GM11168 (cell line): ENCODE results near the gene SELENOO.
"Not testable (repeated sequence)": the region's sequence is repeated elsewhere in the genome, so short reads cannot be mapped to it uniquely, and the experiment has no call there.

Source experiments
- in situ Hi-C: fragments of 300-500 bp; cut with MboI; formaldehyde crosslinking; loops from one replicate; pipeline ENCODE4 v1.12.0; 2022; ENCODE audit warnings: low sequenced_read_pairs; ENCODE audit not compliant: unreplicated experiment

The SELENOO gene

DNA sequence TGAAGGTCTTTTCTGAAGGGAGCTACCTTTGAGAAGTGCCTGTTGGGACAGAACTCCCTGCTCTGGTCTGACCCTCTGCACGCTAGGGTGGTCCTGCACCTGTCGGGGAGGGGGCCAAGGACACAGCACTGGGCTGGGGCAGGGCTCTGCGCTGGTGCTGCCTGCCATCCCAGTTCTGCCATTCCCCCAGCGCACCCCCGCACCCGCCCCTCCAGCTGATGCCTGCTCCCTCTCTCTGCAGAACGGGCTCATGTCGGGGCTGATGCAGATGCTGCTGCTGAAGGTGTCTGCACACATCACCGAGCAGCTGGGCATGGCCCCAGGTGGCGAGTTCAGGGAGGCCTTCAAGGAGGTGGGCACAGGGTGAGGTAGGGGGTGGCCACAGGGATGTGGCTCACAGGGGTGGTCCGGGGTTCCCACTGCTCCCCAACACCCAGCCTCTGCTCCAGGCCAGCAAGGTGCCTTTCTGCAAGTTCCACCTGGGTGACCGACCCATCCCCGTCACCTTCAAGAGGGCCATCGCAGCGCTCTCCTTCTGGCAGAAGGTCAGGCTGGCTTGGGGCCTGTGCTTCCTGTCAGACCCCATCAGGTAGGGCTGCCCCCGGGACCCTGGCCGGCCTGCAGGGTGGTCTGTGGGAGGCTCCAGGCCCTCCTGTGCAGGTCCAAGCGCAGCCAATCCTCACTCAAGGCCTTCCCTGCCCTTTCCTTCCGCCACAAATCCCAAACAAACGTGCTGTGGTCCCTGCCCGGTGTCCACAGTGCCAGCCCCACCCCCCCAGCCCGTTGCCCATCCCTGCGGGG lies 3.6 kb upstream of the SELENOO start:
- in situ Hi-C loops = no loop called here

DNA sequence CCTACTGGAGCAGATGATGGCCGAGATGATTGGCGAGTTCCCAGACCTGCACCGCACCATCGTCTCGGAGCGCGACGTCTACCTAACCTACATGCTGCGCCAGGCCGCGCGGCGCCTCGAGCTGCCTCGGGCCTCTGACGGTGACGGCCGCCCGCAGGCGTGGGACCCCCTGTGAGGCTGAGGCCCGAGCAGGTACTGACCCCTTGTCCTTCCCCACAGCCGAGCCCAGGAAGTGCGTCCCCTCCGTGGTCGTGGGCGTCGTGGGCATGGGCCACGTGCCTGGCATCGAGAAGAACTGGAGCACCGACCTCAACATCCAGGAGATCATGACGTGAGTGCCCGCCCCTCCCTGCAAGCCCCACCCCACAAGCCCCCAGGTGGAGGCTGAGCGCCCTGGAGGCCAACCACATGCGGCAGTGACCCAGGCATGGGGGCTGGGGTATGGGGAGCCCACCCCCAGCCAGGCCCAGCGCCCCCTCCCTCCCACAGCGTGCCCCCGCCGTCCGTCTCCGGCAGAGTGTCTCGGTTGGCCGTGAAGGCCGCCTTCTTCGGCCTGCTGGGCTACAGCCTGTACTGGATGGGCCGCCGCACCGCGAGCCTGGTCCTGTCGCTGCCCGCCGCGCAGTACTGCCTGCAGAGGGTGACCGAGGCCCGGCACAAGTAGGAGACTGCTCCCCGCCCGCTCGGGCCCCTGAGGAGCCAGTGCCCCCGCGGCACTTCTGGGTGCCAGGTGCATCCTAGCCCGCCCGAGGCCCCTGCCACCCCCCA lies 2.8 kb upstream of the SELENOO start:
- in situ Hi-C loops = no loop called here

DNA sequence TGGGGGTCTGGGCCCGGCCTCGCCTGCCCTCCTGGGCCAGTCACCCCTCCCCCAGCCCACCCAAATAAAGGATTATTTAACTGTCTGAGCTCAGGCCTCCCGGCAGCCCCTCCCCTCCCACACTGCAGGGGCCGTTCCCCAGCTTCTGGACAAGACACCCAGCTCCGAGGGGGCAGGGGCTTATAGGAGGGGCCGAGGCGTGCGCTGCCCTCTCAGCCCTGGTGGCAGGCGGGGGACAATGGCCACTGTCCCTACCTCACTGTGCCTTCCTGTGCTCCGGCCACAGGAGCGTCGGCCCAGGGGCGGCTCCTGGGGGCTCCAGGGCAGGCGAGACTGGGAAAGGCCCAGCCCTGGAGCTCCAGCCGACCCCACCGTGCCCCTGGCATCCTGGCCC lies 2.2 kb upstream of the SELENOO start:
- in situ Hi-C loops = no loop called here

DNA sequence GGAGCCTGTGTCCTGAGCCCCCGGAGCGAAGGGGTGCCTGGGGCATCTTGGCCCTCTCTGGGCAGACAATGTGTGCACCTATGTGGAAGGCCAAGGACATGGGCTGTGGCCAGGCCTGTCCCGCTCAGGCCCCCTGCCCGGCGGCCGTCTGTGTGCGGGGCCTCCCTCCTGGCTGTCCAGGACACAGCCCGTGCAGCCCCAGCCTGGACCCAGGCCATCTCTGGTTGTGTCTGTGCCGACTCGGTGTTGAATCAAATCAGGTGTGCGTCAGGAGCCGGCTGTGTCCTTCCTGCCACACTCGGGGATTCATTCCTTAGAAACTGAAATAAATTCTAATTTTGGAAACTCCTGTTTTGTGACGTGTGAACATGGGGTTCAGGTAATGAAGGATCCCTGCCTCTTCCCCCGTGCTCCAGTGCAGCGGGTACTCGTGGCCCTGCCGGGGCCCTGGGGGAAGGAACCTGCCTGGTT lies 1.5 kb upstream of the SELENOO start:
- in situ Hi-C loops = no loop called here

DNA sequence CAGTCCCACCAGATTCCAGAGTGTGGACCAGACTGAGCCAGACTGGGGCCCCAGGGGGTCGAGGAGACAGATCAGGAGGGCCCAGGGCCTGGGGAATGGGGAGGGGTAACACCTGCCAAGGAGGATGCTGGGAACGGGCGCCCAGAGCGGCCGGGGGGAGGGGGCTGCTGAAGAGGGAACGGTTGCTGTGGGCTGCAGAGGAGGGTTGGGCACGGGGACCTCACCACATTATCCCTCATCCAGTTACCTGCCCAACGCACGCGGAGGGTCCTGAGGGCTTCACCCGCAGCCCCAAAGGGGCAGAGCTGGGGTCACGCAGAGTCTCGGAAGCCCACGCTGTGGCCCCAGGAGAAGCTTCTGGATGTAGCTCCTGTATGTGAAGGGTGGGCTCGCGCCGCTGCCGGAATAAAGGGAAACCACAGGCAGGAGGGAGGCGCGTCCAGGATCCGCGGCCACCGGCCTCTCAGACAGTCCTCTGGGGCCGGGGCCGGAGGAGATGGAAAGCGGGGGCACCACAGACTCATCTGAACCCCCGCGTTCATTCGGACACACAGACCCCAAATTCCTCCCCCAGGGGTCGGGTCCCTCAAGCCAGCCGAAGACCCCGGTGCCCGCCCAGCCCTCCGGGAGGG lies 866 bp upstream of the SELENOO start:
- in situ Hi-C loops = no loop called here

DNA sequence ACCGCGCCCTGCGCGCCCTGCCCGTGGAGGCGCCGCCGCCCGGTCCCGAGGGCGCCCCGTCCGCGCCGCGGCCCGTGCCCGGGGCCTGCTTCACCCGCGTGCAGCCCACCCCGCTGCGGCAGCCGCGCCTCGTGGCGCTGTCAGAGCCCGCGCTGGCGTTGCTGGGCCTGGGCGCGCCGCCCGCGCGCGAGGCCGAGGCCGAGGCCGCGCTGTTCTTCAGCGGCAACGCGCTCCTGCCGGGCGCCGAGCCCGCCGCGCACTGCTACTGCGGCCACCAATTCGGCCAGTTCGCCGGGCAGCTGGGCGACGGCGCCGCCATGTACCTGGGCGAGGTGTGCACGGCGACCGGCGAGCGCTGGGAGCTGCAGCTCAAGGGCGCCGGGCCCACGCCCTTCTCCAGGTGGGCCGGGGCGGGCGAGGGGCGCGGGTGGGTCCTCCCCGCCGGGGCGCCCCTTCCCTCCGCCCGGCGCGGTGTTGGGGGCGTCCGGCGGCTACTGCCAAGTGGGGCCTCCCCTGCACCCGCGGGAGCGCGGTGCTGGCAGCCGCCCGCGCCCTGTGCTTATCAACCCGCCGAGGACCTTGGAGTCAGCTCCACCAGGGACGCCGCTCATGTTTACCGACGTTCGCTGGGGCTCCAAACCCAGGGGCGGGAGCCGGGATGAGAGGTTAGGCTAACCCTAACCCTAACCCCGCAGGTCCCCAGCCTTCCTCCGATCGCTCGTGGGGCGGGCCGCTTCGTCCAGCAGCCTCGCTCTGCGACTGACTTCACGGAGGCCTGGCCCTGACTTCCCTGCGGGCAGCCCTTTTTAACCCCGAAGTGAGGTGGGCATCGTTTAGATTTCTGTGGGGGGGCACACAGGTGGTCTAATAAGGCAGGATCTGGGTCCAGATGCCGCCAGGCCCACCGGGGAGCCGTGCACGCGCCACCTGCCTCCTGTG lies 649 bp downstream of the SELENOO start:
- in situ Hi-C loops = no loop called here

DNA sequence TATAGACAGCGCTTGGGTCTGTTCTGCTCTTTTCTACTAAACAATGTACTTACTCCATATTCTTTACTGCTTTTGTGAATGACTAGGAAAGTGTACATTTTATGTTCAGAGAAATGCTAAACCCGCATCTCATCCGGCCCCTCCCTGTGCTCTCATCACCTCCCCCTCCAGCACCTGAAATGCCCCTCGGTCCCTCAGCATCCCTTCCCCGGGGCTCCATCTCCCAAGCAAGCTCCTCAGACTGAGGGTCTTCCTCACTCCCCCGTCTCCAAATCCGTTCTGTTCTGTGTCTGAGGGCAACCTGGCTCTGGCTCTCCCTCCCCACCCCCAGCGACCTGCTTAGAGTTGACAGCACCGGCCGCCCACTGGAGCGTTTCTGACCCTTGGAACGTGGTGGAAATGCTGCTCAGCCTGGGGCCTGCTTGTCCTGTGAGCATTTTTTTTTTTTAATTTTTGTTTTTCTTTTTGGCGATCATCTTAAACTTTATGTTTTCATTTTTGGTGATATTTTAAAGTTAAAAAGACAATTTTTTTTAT lies 1.4 kb downstream of the SELENOO start:
- in situ Hi-C loops = no loop called here

DNA sequence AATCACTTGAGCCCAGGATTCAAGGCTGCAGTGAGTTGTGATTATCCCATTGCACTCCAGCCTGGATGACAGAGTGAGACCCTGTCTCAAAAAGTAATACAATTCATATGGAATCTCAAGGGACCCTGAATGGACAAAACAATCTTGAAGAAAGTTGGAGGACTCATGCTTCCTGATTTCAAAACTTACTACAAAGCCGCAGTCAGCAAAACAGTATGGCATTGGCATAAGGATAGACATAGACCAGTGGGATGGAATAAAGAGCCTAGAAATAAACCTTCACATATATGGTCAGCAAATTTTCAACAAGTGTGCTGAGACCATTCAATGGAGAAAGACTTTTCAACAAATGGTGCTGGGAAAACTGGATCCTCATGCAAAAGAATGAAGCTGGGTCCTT lies 2.5 kb downstream of the SELENOO start:
- in situ Hi-C loops = no loop called here

DNA sequence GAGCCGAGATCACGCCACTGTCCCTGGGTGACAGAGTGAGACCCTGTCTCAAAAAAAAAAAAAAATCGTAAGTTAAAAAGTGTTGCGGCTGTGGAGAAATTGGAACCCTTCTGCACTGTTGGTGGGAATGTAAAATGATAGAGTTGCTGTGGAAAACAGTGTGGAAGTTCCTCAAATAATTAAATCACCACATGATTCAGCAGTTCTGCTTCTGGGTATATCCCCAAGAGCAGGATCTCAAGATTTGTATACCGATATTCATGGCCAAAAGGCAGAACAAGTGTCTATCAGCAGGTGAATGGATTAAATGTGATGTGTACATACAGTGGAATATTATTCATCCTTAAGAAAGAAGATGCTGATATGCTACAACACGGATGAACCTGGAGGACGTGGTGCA lies 3.8 kb downstream of the SELENOO start:
- in situ Hi-C loops = no loop called here

DNA sequence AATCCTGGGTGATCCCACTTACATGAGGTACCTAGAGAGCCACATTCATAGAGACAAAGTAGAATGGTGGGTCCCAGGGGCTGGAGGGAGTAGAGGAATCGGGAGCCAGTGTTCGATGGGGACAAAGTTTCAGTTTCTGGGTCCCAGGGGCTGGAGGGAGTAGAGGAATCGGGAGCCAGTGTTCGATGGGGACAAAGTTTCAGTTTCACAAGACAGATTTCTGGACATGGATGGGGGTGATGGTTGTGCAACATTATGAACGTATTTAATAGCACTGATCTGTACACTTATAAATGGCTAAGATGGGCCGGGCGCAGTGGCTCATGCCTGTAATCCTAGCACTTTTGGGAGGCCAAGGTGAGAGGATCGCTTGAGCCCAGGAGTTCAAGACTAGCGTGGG lies 4.2 kb downstream of the SELENOO start:
- in situ Hi-C loops = not testable (repeated sequence)

DNA sequence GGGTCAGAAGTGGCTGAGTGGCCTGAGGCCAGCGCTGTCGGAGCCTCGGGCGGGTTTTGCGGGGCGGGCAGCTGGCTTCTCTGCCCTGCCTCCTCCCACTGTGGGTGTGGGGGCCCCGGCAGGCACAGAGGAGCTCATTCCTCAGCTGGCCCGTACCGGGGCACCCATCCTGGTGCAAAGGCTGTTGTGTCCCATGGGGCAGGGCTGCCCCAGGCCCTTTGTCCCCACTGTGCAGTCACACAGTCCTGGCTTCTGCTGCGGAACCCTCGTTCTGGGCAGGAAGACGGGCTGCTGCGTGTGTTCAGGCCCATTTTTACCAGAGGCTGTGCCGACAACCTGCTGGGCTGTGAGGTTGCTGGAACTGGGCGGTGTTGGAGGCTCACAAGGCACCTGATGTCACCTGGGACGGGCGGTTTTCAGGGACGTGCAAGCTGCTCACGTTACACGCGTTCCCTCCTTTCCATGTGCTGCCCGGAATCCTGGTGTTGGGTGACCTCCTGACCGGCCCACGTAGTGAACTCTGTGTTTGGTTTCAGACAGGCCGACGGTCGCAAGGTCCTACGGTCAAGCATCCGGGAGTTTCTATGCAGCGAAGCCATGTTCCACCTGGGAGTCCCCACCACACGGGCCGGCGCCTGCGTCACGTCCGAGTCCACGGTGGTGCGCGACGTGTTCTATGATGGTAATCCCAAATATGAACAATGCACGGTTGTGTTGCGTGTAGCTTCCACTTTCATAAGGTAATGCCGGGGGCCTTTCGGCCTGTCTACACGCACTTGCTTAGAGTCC lies 5.2 kb downstream of the SELENOO start:
- in situ Hi-C loops = no loop called here

DNA sequence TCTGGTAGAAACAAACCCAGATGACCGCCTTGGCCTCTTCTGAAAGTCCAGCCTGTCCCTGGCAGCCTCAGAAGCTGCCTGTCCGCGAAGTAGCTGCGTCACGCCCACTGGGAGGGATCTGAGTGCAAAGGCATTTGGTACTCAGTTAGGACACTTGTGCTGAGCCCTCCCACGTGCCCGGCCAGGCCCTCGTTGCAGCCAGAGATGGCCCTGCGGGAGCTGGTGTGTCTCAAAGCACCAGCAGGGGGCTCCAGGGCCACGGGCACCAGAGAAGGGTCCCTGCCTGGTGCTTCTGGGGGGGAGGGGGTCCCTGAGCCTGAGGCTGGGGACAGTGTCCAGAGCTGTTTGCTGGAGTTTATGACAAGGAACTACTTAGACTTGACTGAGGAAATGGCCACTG lies 5.8 kb downstream of the SELENOO start:
- in situ Hi-C loops = no loop called here

DNA sequence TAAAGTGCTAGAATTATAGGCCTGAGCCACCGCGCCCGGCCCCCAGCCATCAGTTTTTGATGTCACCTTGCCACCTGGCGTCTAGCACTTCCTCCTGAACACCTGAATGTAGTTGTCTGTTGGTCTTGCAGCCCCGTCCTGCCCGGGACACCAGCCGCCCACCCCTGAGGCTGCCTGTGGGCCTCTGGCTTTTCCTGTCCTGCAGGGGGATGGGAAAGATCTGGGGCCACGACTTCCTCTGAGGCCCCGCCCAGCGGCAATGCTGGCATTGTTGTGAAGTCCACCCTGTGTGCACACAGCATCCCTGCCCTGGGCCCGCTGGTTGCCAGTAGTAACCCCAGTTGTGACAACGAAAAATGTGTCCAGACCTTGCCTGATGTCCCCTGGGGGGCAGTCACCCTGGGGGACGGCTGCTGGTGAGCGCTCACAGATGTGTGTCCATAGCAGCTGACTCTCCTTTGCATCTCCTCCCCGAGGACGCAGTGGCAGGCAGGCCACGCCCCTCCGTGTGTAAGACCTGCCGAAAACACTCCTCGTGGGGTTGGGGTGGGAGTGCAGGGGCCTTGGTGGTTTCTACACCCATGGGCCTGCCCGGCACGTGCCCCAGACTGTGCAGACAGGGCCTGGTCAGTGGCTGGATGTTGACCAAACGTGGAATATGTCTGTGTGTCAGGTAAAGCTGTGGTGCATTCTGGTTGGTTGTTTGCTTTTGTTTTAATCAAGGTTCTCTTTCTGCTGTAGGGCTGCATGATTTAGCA lies 6.8 kb downstream of the SELENOO start:
- in situ Hi-C loops = no loop called here

DNA sequence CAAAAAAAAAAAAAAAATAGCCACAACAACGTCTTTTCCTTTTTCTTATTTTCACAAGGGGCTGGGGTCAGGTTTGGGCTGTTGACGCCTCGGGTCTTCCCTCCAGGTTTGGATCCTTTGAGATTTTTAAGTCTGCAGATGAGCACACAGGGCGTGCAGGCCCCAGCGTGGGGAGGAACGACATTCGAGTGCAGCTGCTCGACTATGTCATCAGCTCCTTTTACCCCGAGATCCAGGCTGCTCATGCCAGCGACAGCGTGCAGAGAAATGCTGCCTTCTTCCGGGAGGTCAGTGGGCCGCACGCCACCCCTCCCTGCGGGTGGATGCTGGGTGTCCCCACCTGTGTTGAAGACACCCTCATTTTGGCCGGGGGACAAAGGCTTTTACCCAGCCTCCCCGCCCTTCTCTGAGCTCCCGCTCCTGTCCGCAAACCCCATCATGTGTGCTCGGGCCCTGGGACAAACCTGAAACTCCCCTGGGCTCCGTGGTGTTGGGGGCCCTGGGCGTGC lies 7.7 kb downstream of the SELENOO start:
- in situ Hi-C loops = no loop called here

DNA sequence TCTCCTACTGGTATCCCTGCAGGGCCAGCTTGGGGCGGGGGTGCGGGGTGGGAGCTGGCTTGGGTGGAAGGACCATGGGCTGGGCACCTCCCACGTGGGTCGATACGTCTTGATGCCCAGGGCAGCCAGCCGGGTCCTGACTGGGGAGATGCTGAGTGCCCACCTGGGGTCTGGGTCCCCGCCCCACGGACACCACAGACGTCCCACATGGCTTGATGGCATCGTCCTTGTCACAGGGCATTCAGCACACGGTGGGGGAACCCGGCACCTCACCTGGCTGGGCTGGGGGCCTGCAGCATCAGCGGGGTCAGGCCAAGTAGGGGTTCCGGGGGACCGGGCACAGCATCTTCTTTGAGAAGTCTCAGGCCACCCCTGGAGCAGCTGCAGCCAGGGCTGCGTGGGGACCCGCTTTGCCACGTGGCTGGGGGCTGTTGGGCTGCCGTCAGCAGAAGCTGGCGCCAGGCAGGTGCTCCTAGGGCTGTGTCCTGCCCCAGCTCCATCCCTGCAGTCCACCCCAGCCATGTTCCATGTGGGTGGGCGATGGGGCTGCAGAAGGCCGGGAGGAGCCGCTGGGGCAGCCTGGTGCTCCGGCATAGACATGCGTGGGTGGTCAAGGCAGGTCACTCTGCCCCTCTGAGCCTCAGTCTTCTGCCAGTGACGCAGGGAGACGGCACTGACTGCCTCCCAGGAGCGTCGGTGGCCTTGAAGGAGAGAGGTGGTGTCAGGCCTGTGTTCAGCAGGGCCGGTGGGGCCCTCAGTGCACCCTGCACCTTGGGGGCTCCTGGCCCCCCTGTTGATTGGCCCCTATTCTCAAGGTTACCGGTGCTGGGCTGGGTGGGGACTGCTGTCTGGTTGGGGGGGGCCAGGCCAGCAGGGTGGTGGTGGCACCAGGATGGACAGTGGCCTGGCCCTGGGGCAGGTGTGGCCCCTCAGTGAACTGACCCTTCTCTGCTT lies 8.4 kb downstream of the SELENOO start:
- in situ Hi-C loops = no loop called here

DNA sequence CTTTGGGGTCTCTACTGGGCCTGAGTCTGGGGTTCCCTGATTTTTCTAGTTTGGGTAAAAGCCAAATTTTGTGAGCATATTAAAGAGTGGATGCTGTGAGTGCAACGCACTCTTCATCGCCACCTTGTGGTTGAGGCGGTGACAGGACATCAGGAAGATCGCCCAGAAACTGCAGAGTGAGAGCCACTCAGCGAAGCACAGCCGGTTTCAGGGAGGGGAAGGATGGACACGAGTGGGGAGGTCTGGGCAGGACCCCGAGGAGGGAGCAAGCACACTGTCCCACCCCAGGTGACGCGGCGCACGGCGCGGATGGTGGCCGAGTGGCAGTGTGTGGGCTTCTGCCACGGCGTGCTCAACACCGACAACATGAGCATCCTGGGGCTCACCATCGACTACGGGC lies 9.1 kb downstream of the SELENOO start:
- in situ Hi-C loops = loop anchor here (5.0 kb wide), 1 partner anchor 58 kb away; no protein-coding TSS in a partner anchor
